WTC11 (cell line): ENCODE results near the gene APBB3. TPM values are rescaled to one million over a fixed set of nuclear protein-coding genes. Genes with fewer than 3 reads are reported as not detected.
A peak's percentile ranks its signal among the peaks of the same experiment; 100 is the strongest.

Experiments used
- ATAC-seq: fragments of 200-7000 bp; cut with Tn5 transposase; 2 replicates; pipeline ENCODE4 v1.10.0; 2021; ENCODE audit warnings: mild to moderate bottlenecking, moderate library complexity
- CTCF ChIA-PET: fragments of 300-600 bp; sonication (Branson Sonifier 250); formaldehyde crosslinking; loops from one replicate; lab custom pipeline; 2021; ENCODE audit warnings: antibody characterized with exemption; lab: Charles Lee
- POLR2A ChIA-PET: fragments of 350-600 bp; sonication (Branson Sonifier 250); formaldehyde crosslinking; loops from one replicate; lab custom pipeline; 2021; ENCODE audit warnings: antibody characterized with exemption; lab: Charles Lee
- DNase-seq: peaks from one replicate; pipeline ENCODE4 v3.0.0; 2021; ENCODE audit warnings: low spot score
- H3K27ac Mint-ChIP-seq: 2 replicates; pipeline ENCODE4 v1.8.0; 2021; ENCODE audit warnings: mixed read lengths
- H3K27me3 Mint-ChIP-seq: 2 replicates; pipeline ENCODE4 v1.8.0; 2021; ENCODE audit warnings: low read depth, mild to moderate bottlenecking, moderate library complexity, mixed read lengths
- H3K36me3 Mint-ChIP-seq: 2 replicates; pipeline ENCODE4 v1.8.0; 2021; ENCODE audit warnings: mixed read lengths
- H3K4me1 Mint-ChIP-seq: 2 replicates; pipeline ENCODE4 v1.8.0; 2022; ENCODE audit warnings: mixed read lengths
- H3K4me3 Mint-ChIP-seq: 2 replicates; pipeline ENCODE4 v1.8.0; 2021; ENCODE audit warnings: mild to moderate bottlenecking, moderate library complexity, mixed read lengths
- H3K9me3 Mint-ChIP-seq: 2 replicates; pipeline ENCODE4 v1.8.0; 2021; ENCODE audit warnings: mixed read lengths
- ARID4B ChIP-seq: sonication (generic); formaldehyde crosslinking; IDR thresholded peaks from 2 replicates; pipeline ENCODE4 v1.8.0; 2023; ENCODE audit warnings: missing genetic modification reagents, mild to moderate bottlenecking, borderline replicate concordance
- ELF4 ChIP-seq: sonication (generic); formaldehyde crosslinking; IDR thresholded peaks from 2 replicates; pipeline ENCODE4 v1.8.1; 2022; ENCODE audit warnings: low read depth, mild to moderate bottlenecking, moderate library complexity, missing genetic modification reagents
- GRHL2 ChIP-seq: fragments of 250-450 bp; sonication (Bioruptor Pico); IDR thresholded peaks from 2 replicates; pipeline ENCODE4 v1.8.0; 2022; ENCODE audit warnings: mild to moderate bottlenecking, moderate library complexity; ENCODE audit not compliant: insufficient replicate concordance, severe bottlenecking
- JUN ChIP-seq: sonication (generic); formaldehyde crosslinking; IDR thresholded peaks from 2 replicates; pipeline ENCODE4 v1.8.0; 2023; ENCODE audit warnings: mild to moderate bottlenecking, missing genetic modification reagents
- MLX ChIP-seq: sonication (generic); formaldehyde crosslinking; IDR thresholded peaks from 2 replicates; pipeline ENCODE4 v1.8.1; 2023; ENCODE audit warnings: mild to moderate bottlenecking, missing genetic modification reagents, moderate library complexity
- MXD4 ChIP-seq: fragments of 250-450 bp; sonication (Bioruptor Pico); IDR thresholded peaks from 2 replicates; pipeline ENCODE4 v1.8.0; 2021; ENCODE audit warnings: mild to moderate bottlenecking, moderate library complexity, borderline replicate concordance
- OVOL2 ChIP-seq: fragments of 250-450 bp; sonication (Bioruptor Pico); IDR thresholded peaks from 2 replicates; pipeline ENCODE4 v1.9.0; 2021; ENCODE audit warnings: mild to moderate bottlenecking, borderline replicate concordance
- RELA ChIP-seq: sonication (generic); formaldehyde crosslinking; IDR thresholded peaks from 2 replicates; pipeline ENCODE4 v1.8.1; 2022; ENCODE audit warnings: missing genetic modification reagents, mild to moderate bottlenecking, borderline replicate concordance
- RORB ChIP-seq: fragments of 250-450 bp; sonication (Bioruptor Pico); IDR thresholded peaks from 2 replicates; pipeline ENCODE4 v1.9.0; 2021; ENCODE audit warnings: mild to moderate bottlenecking
- SP1 ChIP-seq: sonication (generic); formaldehyde crosslinking; conservative IDR thresholded peaks from 2 replicates; pipeline ENCODE4 v1.8.1; 2022; ENCODE audit warnings: missing genetic modification reagents
- TCF7 ChIP-seq: sonication (generic); formaldehyde crosslinking; IDR thresholded peaks from 2 replicates; pipeline ENCODE4 v1.8.0; 2022; ENCODE audit warnings: mild to moderate bottlenecking, low read depth, missing genetic modification reagents, moderate library complexity
- TEAD1 ChIP-seq: sonication (generic); formaldehyde crosslinking; IDR thresholded peaks from 2 replicates; pipeline ENCODE4 v1.8.0; 2022; ENCODE audit warnings: mild to moderate bottlenecking, missing genetic modification reagents
- TEAD4 ChIP-seq: sonication (generic); formaldehyde crosslinking; IDR thresholded peaks from 2 replicates; pipeline ENCODE4 v1.8.0; 2022; ENCODE audit warnings: mild to moderate bottlenecking, missing genetic modification reagents
- ZBTB21 ChIP-seq: sonication (generic); formaldehyde crosslinking; IDR thresholded peaks from 2 replicates; pipeline ENCODE4 v1.8.1; 2023; ENCODE audit warnings: mild to moderate bottlenecking, missing genetic modification reagents, borderline replicate concordance
- ZNF121 ChIP-seq: sonication (generic); formaldehyde crosslinking; IDR thresholded peaks from 2 replicates; pipeline ENCODE4 v1.8.0; 2023; ENCODE audit warnings: missing genetic modification reagents
- ZNF396 ChIP-seq: fragments of 250-450 bp; sonication (Bioruptor Pico); IDR thresholded peaks from 2 replicates; pipeline ENCODE4 v1.8.0; 2021; ENCODE audit warnings: mild to moderate bottlenecking, moderate library complexity, borderline replicate concordance
- ZNF416 ChIP-seq: fragments of 250-450 bp; sonication (Bioruptor Pico); IDR thresholded peaks from 2 replicates; pipeline ENCODE4 v1.9.0; 2021; ENCODE audit warnings: mild to moderate bottlenecking, inconsistent platforms
- total RNA-seq: library from RNA; stranded (reverse); gene quantifications from 3 replicates; pipeline ENCODE4 v1.2.3, GENCODE V29; 2021
- TF ChIP-seq, protein P1 (sequence below): fragments of 250-450 bp; sonication (Bioruptor Pico); IDR thresholded peaks from 2 replicates; pipeline ENCODE4 v1.9.0; 2021; ENCODE audit warnings: mild to moderate bottlenecking
- TF ChIP-seq, protein P2 (sequence below): fragments of 250-450 bp; sonication (Bioruptor Pico); IDR thresholded peaks from 2 replicates; pipeline ENCODE4 v1.8.0; 2021; ENCODE audit warnings: mild to moderate bottlenecking
- TF ChIP-seq, protein P3 (sequence below): fragments of 250-450 bp; sonication (Bioruptor Pico); IDR thresholded peaks from 2 replicates; pipeline ENCODE4 v2.1.2; 2022; ENCODE audit warnings: mild to moderate bottlenecking, moderate library complexity
- TF ChIP-seq, protein P4 (sequence below): sonication (generic); formaldehyde crosslinking; IDR thresholded peaks from 2 replicates; pipeline ENCODE4 v1.8.0; 2022; ENCODE audit warnings: missing genetic modification reagents
- TF ChIP-seq, protein P5 (sequence below): sonication (generic); formaldehyde crosslinking; IDR thresholded peaks from 2 replicates; pipeline ENCODE4 v1.8.1; 2023; ENCODE audit warnings: mild to moderate bottlenecking, missing genetic modification reagents, moderate library complexity
- TF ChIP-seq, protein P6 (sequence below): sonication (generic); formaldehyde crosslinking; IDR thresholded peaks from 2 replicates; pipeline ENCODE4 v1.8.1; 2022; ENCODE audit warnings: mild to moderate bottlenecking, missing genetic modification reagents, moderate library complexity, borderline replicate concordance

Gene APBB3
- total RNA-seq, 1 experiment from 2014 or later = 25.9 TPM

DNA sequence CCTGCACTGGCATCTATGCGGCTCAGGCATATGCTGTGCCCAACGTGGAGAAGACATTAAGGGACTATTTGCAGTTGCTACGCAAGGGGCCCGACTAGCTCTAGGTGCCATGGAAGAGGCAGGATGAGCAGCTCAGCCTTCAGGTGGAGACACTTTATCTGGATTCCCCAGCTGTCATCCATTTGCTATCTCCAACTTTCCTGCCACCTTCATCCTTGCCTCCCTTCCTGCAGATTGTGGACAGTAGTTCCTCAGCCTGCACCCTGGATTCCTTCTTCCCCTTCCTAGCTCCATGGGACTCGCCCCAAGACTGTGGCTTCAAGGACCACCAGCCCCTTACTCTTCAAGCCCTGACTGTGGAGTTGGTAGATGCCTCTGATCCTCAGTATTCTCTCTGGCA lies 2.3 kb upstream of the APBB3 start (continued):
- TF ChIP-seq, protein P1, sequence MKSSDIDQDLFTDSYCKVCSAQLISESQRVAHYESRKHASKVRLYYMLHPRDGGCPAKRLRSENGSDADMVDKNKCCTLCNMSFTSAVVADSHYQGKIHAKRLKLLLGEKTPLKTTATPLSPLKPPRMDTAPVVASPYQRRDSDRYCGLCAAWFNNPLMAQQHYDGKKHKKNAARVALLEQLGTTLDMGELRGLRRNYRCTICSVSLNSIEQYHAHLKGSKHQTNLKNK (CRISPR knock-in tag) = no peak
- no peak for TF ChIP-seq JUN (CRISPR knock-in tag)
- TF ChIP-seq, protein P2, sequence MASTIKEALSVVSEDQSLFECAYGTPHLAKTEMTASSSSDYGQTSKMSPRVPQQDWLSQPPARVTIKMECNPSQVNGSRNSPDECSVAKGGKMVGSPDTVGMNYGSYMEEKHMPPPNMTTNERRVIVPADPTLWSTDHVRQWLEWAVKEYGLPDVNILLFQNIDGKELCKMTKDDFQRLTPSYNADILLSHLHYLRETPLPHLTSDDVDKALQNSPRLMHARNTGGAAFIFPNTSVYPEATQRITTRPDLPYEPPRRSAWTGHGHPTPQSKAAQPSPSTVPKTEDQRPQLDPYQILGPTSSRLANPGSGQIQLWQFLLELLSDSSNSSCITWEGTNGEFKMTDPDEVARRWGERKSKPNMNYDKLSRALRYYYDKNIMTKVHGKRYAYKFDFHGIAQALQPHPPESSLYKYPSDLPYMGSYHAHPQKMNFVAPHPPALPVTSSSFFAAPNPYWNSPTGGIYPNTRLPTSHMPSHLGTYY = no peak
- TF ChIP-seq, protein P3, sequence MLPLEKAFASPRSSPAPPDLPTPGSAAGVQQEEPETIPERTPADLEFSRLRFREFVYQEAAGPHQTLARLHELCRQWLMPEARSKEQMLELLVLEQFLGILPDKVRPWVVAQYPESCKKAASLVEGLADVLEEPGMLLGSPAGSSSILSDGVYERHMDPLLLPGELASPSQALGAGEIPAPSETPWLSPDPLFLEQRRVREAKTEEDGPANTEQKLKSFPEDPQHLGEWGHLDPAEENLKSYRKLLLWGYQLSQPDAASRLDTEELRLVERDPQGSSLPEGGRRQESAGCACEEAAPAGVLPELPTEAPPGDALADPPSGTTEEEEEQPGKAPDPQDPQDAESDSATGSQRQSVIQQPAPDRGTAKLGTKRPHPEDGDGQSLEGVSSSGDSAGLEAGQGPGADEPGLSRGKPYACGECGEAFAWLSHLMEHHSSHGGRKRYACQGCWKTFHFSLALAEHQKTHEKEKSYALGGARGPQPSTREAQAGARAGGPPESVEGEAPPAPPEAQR (CRISPR knock-in tag) = no peak
- TF ChIP-seq, protein P4, sequence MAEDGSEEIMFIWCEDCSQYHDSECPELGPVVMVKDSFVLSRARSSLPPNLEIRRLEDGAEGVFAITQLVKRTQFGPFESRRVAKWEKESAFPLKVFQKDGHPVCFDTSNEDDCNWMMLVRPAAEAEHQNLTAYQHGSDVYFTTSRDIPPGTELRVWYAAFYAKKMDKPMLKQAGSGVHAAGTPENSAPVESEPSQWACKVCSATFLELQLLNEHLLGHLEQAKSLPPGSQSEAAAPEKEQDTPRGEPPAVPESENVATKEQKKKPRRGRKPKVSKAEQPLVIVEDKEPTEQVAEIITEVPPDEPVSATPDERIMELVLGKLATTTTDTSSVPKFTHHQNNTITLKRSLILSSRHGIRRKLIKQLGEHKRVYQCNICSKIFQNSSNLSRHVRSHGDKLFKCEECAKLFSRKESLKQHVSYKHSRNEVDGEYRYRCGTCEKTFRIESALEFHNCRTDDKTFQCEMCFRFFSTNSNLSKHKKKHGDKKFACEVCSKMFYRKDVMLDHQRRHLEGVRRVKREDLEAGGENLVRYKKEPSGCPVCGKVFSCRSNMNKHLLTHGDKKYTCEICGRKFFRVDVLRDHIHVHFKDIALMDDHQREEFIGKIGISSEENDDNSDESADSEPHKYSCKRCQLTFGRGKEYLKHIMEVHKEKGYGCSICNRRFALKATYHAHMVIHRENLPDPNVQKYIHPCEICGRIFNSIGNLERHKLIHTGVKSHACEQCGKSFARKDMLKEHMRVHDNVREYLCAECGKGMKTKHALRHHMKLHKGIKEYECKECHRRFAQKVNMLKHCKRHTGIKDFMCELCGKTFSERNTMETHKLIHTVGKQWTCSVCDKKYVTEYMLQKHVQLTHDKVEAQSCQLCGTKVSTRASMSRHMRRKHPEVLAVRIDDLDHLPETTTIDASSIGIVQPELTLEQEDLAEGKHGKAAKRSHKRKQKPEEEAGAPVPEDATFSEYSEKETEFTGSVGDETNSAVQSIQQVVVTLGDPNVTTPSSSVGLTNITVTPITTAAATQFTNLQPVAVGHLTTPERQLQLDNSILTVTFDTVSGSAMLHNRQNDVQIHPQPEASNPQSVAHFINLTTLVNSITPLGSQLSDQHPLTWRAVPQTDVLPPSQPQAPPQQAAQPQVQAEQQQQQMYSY (CRISPR knock-in tag) = no peak
- TF ChIP-seq RELA (CRISPR knock-in tag) = no peak
- no peak for TF ChIP-seq SP1 (CRISPR knock-in tag)
- no peak for TF ChIP-seq MLX (CRISPR knock-in tag)
- no peak for TF ChIP-seq OVOL2 (CRISPR knock-in tag)
- no peak for TF ChIP-seq MXD4 (CRISPR knock-in tag)
- TF ChIP-seq ARID4B = no peak

DNA sequence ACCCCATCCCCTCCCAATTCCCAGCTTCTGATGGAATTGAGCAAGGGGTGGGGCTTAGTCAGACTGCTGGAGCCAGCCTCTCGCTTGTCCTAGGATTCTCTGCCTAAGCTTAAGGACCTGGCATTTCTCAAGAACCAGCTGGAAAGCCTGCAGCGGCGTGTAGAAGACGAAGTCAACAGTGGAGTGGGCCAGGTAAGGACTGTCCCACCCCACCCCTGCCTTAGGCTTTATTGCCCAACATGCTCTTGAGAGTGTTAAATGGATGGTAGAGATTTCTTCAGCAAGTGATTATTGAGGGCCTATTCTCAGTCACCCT lies 1.3 kb upstream of the APBB3 start:
- Mint-ChIP-seq H3K4me3 (peak overlapping the region; percentile 88), H3K27ac (no peak overlapping the region), H3K4me1 (peaks cover 19% of the 10 kb centered on the region), H3K27me3 (peaks cover 3% of the 10 kb centered on the region; the same call in 1 of the 2 replicates), H3K9me3 (no peaks in the 10 kb centered on the region), H3K36me3 (peaks cover 20% of the 10 kb centered on the region)
- no peak for ATAC-seq
- CTCF ChIA-PET = interaction anchor here (1.4 kb wide), 1 partner anchor 73 kb away, joined by 6 read pairs; the partner anchor contains the start of gene TMCO6
- POLR2A ChIA-PET = interaction anchor here (1.0 to 4.4 kb wide), 2 partner anchors 9 to 18 kb away, joined by 3 to 29 read pairs; partner anchors contain the start of genes EIF4EBP3 and SRA1
- DNase-seq = no peak
- TF ChIP-seq RORB (CRISPR knock-in tag) (no peak), ELF4 (no peak), ZBTB21 (CRISPR knock-in tag) (no peak), ZNF416 (CRISPR knock-in tag) (no peak), TEAD1 (CRISPR knock-in tag) (no peak), TCF7 (CRISPR knock-in tag) (no peak), GRHL2 (no peak), ZNF396 (CRISPR knock-in tag) (no peak), ZNF121 (CRISPR knock-in tag) (no peak), TEAD4 (no peak)
- TF ChIP-seq, protein P5, sequence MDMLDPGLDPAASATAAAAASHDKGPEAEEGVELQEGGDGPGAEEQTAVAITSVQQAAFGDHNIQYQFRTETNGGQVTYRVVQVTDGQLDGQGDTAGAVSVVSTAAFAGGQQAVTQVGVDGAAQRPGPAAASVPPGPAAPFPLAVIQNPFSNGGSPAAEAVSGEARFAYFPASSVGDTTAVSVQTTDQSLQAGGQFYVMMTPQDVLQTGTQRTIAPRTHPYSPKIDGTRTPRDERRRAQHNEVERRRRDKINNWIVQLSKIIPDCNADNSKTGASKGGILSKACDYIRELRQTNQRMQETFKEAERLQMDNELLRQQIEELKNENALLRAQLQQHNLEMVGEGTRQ (CRISPR knock-in tag) = no peak
- TF ChIP-seq, protein P1 (CRISPR knock-in tag) = no peak
- TF ChIP-seq, protein P6, sequence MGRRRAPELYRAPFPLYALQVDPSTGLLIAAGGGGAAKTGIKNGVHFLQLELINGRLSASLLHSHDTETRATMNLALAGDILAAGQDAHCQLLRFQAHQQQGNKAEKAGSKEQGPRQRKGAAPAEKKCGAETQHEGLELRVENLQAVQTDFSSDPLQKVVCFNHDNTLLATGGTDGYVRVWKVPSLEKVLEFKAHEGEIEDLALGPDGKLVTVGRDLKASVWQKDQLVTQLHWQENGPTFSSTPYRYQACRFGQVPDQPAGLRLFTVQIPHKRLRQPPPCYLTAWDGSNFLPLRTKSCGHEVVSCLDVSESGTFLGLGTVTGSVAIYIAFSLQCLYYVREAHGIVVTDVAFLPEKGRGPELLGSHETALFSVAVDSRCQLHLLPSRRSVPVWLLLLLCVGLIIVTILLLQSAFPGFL = no peak
